H1 (cell line): ENCODE data around the gene DLG5. TPM values are rescaled to one million over a fixed set of nuclear protein-coding genes. Genes with fewer than 3 reads are reported as not detected.

Source experiments
- CTCF ChIA-PET: fragments of 300-600 bp; sonication (Branson Sonifier 250); formaldehyde crosslinking; loops from one replicate; lab custom pipeline; 2021; ENCODE audit not compliant: partially characterized antibody; lab: Charles Lee
- POLR2A ChIA-PET: fragments of 300-600 bp; sonication (Branson Sonifier 250); formaldehyde crosslinking; loops from one replicate; lab custom pipeline; 2021; ENCODE audit warnings: inconsistent platforms; ENCODE audit not compliant: partially characterized antibody; lab: Charles Lee
- DNase-seq, 2 experiments: peaks; one replicate each; pipeline versions ENCODE4 v3.0.0 to v3.0.0-alpha.2; 2010 to 2022; ENCODE audit warnings: low spot score in 2 of 2, low read depth in 1 of 2, mixed read lengths in 1 of 2
- FAIRE-seq: peaks from 2 replicates; lab custom pipeline; 2011; peaks lifted over from hg19 to GRCh38; lab: Jason Lieb, UNC
- H2AFZ ChIP-seq: 2 replicates; pipeline ENCODE4 v1.8.1; 2012; ENCODE audit warnings: low read length, inconsistent platforms
- H2AK5ac ChIP-seq: 2 replicates; pipeline ENCODE4 v1.6.1; 2013; ENCODE audit warnings: low read depth, low read length
- H2BK120ac ChIP-seq: replicated peaks from 2 replicates; pipeline ENCODE3; 2013; ENCODE audit warnings: low read depth, low read length, inconsistent platforms
- H2BK12ac ChIP-seq: 2 replicates; pipeline ENCODE4 v1.6.1; 2013; ENCODE audit warnings: low read depth, low read length
- H2BK15ac ChIP-seq: 2 replicates; pipeline ENCODE4 v1.6.1; 2013; ENCODE audit warnings: low read length
- H2BK20ac ChIP-seq: 2 replicates; pipeline ENCODE4 v1.6.1; 2013; ENCODE audit warnings: low read length
- H2BK5ac ChIP-seq: 2 replicates; pipeline ENCODE4 v1.6.1; 2013; ENCODE audit warnings: low read depth, low read length
- H3K14ac ChIP-seq: 2 replicates; pipeline ENCODE4 v1.6.1; 2013; ENCODE audit warnings: inconsistent platforms; ENCODE audit not compliant: insufficient read length
- H3K18ac ChIP-seq: 2 replicates; pipeline ENCODE4 v1.6.1; 2013; ENCODE audit warnings: low read length; ENCODE audit errors: extremely low read depth
- H3K23ac ChIP-seq: 2 replicates; pipeline ENCODE4 v1.6.1; 2013; ENCODE audit warnings: inconsistent platforms; ENCODE audit not compliant: insufficient read length
- H3K23me2 ChIP-seq: 2 replicates; pipeline ENCODE4 v1.6.1; 2013; ENCODE audit warnings: low read depth, low read length
- H3K27ac ChIP-seq: 2 replicates; pipeline ENCODE4 v1.6.1; 2011; ENCODE audit warnings: low read depth, low read length, inconsistent platforms
- H3K27me3 ChIP-seq, 4 experiments: replicated peaks in 1 of 4; 1 replicate in 1 of 4; 2 replicates in 3 of 4; pipeline versions ENCODE4 v1.6.1 to v1.8.1; 2011 to 2013; ENCODE audit warnings: low read length in 3 of 4, mild to moderate bottlenecking in 3 of 4, inconsistent platforms in 2 of 4, mixed read lengths in 2 of 4, moderate library complexity in 1 of 4; ENCODE audit not compliant: control insufficient read depth in 3 of 4, insufficient read depth in 3 of 4; ENCODE audit errors: extremely low read depth in 1 of 4
- H3K36me3 ChIP-seq, 4 experiments: 2 replicates each; pipeline versions ENCODE4 v1.6.1 to v1.8.1; 2011 to 2013; ENCODE audit warnings: mild to moderate bottlenecking in 4 of 4, low read length in 3 of 4, moderate library complexity in 2 of 4, control low read depth in 1 of 4, inconsistent platforms in 1 of 4; ENCODE audit not compliant: insufficient read depth in 4 of 4, control insufficient read depth in 2 of 4
- H3K4ac ChIP-seq: replicated peaks from 2 replicates; pipeline ENCODE3; 2013; ENCODE audit warnings: low read length, low read depth, mixed read lengths, inconsistent platforms; ENCODE audit not compliant: insufficient read length
- H3K4me1 ChIP-seq, 4 experiments: replicated peaks in 1 of 4; 1 replicate in 1 of 4; 2 replicates in 3 of 4; pipeline versions ENCODE4 v1.6.1 to v1.8.1; 2011 to 2013; ENCODE audit warnings: low read length in 3 of 4, inconsistent platforms in 2 of 4, mixed read lengths in 1 of 4; ENCODE audit not compliant: insufficient read depth in 4 of 4, control insufficient read depth in 3 of 4
- H3K4me2 ChIP-seq, 2 experiments: 2 replicates each; pipeline versions ENCODE4 v1.6.1 to v1.8.1; 2011 to 2013; ENCODE audit warnings: low read depth in 2 of 2, low read length in 2 of 2, control low read depth in 1 of 2, inconsistent platforms in 1 of 2, mild to moderate bottlenecking in 1 of 2; ENCODE audit not compliant: insufficient read depth in 1 of 2
- H3K4me3 ChIP-seq, 4 experiments: fragments of 200-600, 300-600 bp in 1 of 4; sonication (generic), shearing (Covaris generic), sonication (Bioruptor Twin) in 1 of 4; 2 replicates each; pipeline versions ENCODE4 v1.5.1 to v1.8.1; 2011 to 2016; ENCODE audit warnings: low read length in 4 of 4, low read depth in 3 of 4, control low read depth in 2 of 4, inconsistent platforms in 2 of 4, mild to moderate bottlenecking in 2 of 4, mixed read lengths in 1 of 4, moderate library complexity in 1 of 4; ENCODE audit not compliant: insufficient read depth in 2 of 4; ENCODE audit errors: extremely low read depth in 1 of 4
- H3K56ac ChIP-seq: replicated peaks from 2 replicates; pipeline ENCODE3; 2013; ENCODE audit warnings: low read depth, mild to moderate bottlenecking, mixed read lengths, low read length, inconsistent platforms; ENCODE audit not compliant: insufficient read length
- H3K79me1 ChIP-seq: 2 replicates; pipeline ENCODE4 v1.6.1; 2013; ENCODE audit warnings: low read depth, low read length, control low read depth
- H3K79me2 ChIP-seq, 2 experiments: 2 replicates each; pipeline versions ENCODE4 v1.6.1 to v1.8.1; 2012 to 2013; ENCODE audit warnings: low read length in 2 of 2, mild to moderate bottlenecking in 2 of 2, inconsistent platforms in 1 of 2; ENCODE audit not compliant: insufficient read depth in 2 of 2, control insufficient read depth in 1 of 2
- H3K9ac ChIP-seq, 4 experiments: replicated peaks in 1 of 4; 1 replicate in 1 of 4; 2 replicates in 3 of 4; pipeline versions ENCODE4 v1.6.1 to v1.8.1; 2011 to 2013; ENCODE audit warnings: low read depth in 3 of 4, low read length in 3 of 4, control low read depth in 2 of 4, mild to moderate bottlenecking in 2 of 4, moderate library complexity in 2 of 4, inconsistent platforms in 1 of 4; ENCODE audit errors: extremely low read depth in 1 of 4
- H3K9me3 ChIP-seq, 2 experiments: 2 replicates each; pipeline versions ENCODE4 v1.6.1 to v1.8.1; 2012 to 2013; ENCODE audit warnings: mild to moderate bottlenecking in 2 of 2, moderate library complexity in 2 of 2, control low read depth in 1 of 2, inconsistent platforms in 1 of 2, low read depth in 1 of 2, low read length in 1 of 2, mixed read lengths in 1 of 2; ENCODE audit not compliant: insufficient read depth in 2 of 2
- H4K20me1 ChIP-seq, 2 experiments: replicated peaks in 1 of 2; 2 replicates each; pipeline versions ENCODE3 to v1.8.1; 2011 to 2013; ENCODE audit warnings: inconsistent platforms in 2 of 2, low read length in 2 of 2, mild to moderate bottlenecking in 1 of 2; ENCODE audit not compliant: insufficient read depth in 2 of 2, control insufficient read depth in 1 of 2
- H4K5ac ChIP-seq: 2 replicates; pipeline ENCODE4 v1.6.1; 2013; ENCODE audit warnings: low read length, low read depth, mixed read lengths, inconsistent platforms; ENCODE audit not compliant: insufficient read length
- H4K8ac ChIP-seq: 2 replicates; pipeline ENCODE4 v1.8.0; 2013; ENCODE audit warnings: mild to moderate bottlenecking, moderate library complexity, low read length, inconsistent platforms; ENCODE audit not compliant: insufficient read depth; ENCODE audit errors: extremely low read depth
- H4K91ac ChIP-seq: replicated peaks from 2 replicates; pipeline ENCODE3; 2013; ENCODE audit warnings: low read length, mixed read lengths, inconsistent platforms; ENCODE audit not compliant: insufficient read length
- CTBP2 ChIP-seq: IDR thresholded peaks from 2 replicates; pipeline ENCODE4 v1.7.0; 2011; ENCODE audit warnings: borderline replicate concordance, mild to moderate bottlenecking, moderate library complexity, mixed read lengths, low read length; ENCODE audit not compliant: insufficient read depth, insufficient read length
- POU5F1 ChIP-seq: IDR thresholded peaks from 2 replicates; pipeline ENCODE4 v1.6.1; 2011; ENCODE audit warnings: low read depth, mild to moderate bottlenecking, low read length, moderate library complexity
- SAP30 ChIP-seq: fragments of 300-600 bp; sonication (generic); IDR thresholded peaks from 2 replicates; pipeline ENCODE4 v1.7.1; 2012; ENCODE audit warnings: low read length, moderate library complexity, mild to moderate bottlenecking, inconsistent platforms; ENCODE audit not compliant: insufficient read depth, insufficient replicate concordance
- TBP ChIP-seq: IDR thresholded peaks from 2 replicates; pipeline ENCODE4 v1.6.1; 2011; ENCODE audit warnings: low read depth, low read length, improper control_type of control experiment
- WGBS, 2 experiments: shearing (Covaris generic) in 1 of 2; methylation state at CpG; one replicate each; pipeline versions ENCODE4 v1.1.6 to v1.1.7; 2013 to 2015; ENCODE audit warnings: low lambda C conversion rate in 2 of 2, mixed read lengths in 2 of 2, inconsistent platforms in 1 of 2, low coverage in 1 of 2, missing lambda C conversion rate in 1 of 2; ENCODE audit not compliant: insufficient replicate concordance in 2 of 2, insufficient coverage in 1 of 2, insufficient read length in 1 of 2; ENCODE audit errors: extremely low coverage in 1 of 2, missing lambda C conversion rate in 1 of 2; 5-methylcytosine and 5-hydroxymethylcytosine counted together
- polyA plus RNA-seq, 7 experiments: library from polyadenylated mRNA; depleted of rRNA in 3 of 7; stranded (reverse) in 5 of 7; unstranded in 2 of 7; fragments of >200 nt in 5 of 7; fragments of 200-250 nt in 2 of 7; gene quantifications; 1 replicate in 5 of 7; 2 replicates in 1 of 7; 4 replicates in 1 of 7; pipeline versions ENCODE4 v1.2.1 to v1.2.3, GENCODE V29; 2011 to 2013; ENCODE audit warnings: missing spikeins in 2 of 7, mixed read lengths in 2 of 7
- total RNA-seq: library from RNA; stranded (reverse); fragmentation: NEBNext Ultra II Directional; extraction: Animal tissue kit (Norgen Biotek cat#: 25700); gene quantifications from 2 replicates; pipeline ENCODE4 v1.2.1, GENCODE V29; 2021

The DLG5 gene
- total and polyA plus RNA-seq, 2 of the 8 experiments (the other 6 are each of a cell fraction or from before 2014, with no cell fraction given): 15.6 to 71.4 TPM

GRCh38 chr10:77960829-77961329, 34.3 kb upstream of the DLG5 start:
- H3K56ac ChIP-seq: no peak overlapping the region
- no peak for FAIRE-seq
- no peak overlapping the region for H4K91ac ChIP-seq
- no peaks in the 10 kb centered on the region for H3K79me2 ChIP-seq
- H4K20me1 ChIP-seq: no peaks in the 10 kb centered on the region
- H3K18ac ChIP-seq: no peak overlapping the region
- H3K4me3 ChIP-seq: no peak overlapping the region
- H3K27me3 ChIP-seq: no peaks in the 10 kb centered on the region
- POLR2A ChIA-PET: no interaction called here
- no peak overlapping the region for H3K4me2 ChIP-seq
- H3K27ac ChIP-seq: no peak overlapping the region
- H2BK15ac ChIP-seq: no peak overlapping the region
- H3K23ac ChIP-seq: no peak overlapping the region
- no peak overlapping the region for H2BK12ac ChIP-seq
- 80% methylated on average over 6 of the region's 6 CpGs; no CpG with 5 or more reads in 1 of the 2 experiments for WGBS, 2 experiments
- DNase-seq: no peak
- CTCF ChIA-PET: interaction anchor here (1.1 to 3.5 kb wide), 4 partner anchors 11 to 70 kb away, joined by 3 to 12 read pairs (median 9); no protein-coding TSS in a partner anchor
- no peak overlapping the region for H3K4ac ChIP-seq
- no peak overlapping the region for H2AFZ ChIP-seq
- no peaks in the 10 kb centered on the region for H3K36me3 ChIP-seq
- H4K8ac ChIP-seq: no peak overlapping the region
- H2BK20ac ChIP-seq: no peak overlapping the region
- H3K23me2 ChIP-seq: no peaks in the 10 kb centered on the region
- peaks cover 0 to 6% (median 0%) of the 10 kb centered on the region in 4 experiments; a peak in 1 of 7 replicates for H3K4me1 ChIP-seq
- no peak overlapping the region for H2BK5ac ChIP-seq
- H3K14ac ChIP-seq: no peak overlapping the region
- no peak overlapping the region for H2AK5ac ChIP-seq
- TF ChIP-seq SAP30 (no peak), TBP (no peak), CTBP2 (no peak), POU5F1 (no peak)
- TF ChIP-seq, all 59 proteins: peak for 0
- Histone ChIP-seq H3K9me3 (peaks cover 11% of the 10 kb centered on the region in 2 experiments), H2BK120ac (no peak overlapping the region), H3K9ac (no peak overlapping the region), H4K5ac (no peak overlapping the region), H3K79me1 (no peaks in the 10 kb centered on the region)
